Umbilical cord (tissue), 2 donors: ENCODE data around the gene R3HDM1. TPM values are rescaled to one million over a fixed set of nuclear protein-coding genes. Genes with fewer than 3 reads are reported as not detected.
A peak's percentile ranks its signal among the peaks of the same experiment; 100 is the strongest.
"Not testable (repeated sequence)": the region's sequence is repeated elsewhere in the genome, so short reads cannot be mapped to it uniquely, and the experiment has no call there.

Source experiments
- DNase-seq: peaks from one replicate; pipeline ENCODE4 v3.0.0-alpha.2; 2015; ENCODE audit warnings: low spot score
- total RNA-seq: library from RNA; depleted of rRNA; stranded (reverse); fragments of >200 nt; gene quantifications from one replicate; pipeline ENCODE4 v1.2.3, GENCODE V29; 2014; ENCODE audit warnings: low replicate concordance; ENCODE audit not compliant: insufficient read depth

Gene R3HDM1
- 4.8 TPM for total RNA-seq

- DNase-seq = peak; percentile 100
These were observed at the start of gene R3HDM1 for GRCh38 chr2:135531231-135532197. R3HDM1 (plus strand) TSS chr2:135531484; CDS start chr2:135604846, 73,362 bp downstream.

- DNase-seq = no peak
These were observed 45.8 kb upstream of the R3HDM1 start for GRCh38 chr2:135485441-135485840.

DNA sequence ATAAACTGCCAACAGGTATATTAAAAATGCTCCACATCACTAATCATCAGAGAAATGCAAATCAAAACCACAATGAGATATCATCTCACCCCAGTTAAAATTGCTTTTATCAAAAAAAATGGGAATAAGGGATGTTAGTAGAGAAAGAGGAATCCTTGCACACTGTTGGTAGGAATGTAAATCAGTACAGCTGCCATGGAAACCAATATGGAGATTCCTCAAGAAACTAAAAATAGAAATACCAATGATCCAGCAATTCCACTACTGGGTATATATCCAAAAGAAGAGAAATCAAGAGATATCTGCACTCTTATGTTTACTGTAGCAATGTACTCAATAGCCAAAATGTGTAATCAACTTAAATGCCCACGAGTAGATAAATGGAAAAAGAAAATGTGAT, 40.9 kb upstream of the R3HDM1 start:
- no peak for DNase-seq

GRCh38 chr2:135494503-135494902, 36.8 kb upstream of the R3HDM1 start:
- DNase-seq = peak; percentile 23

- DNase-seq = no peak
These were observed 36.4 kb upstream of the R3HDM1 start for GRCh38 chr2:135494917-135495316.

GRCh38 chr2:135498588-135498987, 32.7 kb upstream of the R3HDM1 start:
- DNase-seq = not testable (repeated sequence)

GRCh38 chr2:135504811-135505210, 26.5 kb upstream of the R3HDM1 start:
- DNase-seq = no peak

GRCh38 chr2:135510577-135510976, 20.7 kb upstream of the R3HDM1 start:
- no peak for DNase-seq

DNA sequence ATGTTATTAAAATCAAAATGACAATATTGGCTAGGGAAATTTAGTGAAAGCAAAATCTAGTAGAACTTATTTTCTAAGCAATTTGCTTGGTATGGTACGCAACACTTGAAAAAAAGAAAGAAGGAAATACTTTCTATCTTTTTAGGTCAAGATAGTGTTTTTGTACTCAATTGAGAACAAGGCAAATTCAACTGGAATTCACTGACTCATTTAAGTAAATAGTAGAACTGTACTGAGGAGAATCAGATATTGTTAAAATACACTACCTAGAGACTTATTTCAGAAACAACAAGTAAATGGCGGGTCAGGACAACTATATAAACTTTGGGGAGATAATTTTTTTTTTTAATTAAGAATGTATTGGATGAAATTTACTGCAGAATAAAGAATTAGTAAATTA, 19.2 kb upstream of the R3HDM1 start:
- no peak for DNase-seq

DNA sequence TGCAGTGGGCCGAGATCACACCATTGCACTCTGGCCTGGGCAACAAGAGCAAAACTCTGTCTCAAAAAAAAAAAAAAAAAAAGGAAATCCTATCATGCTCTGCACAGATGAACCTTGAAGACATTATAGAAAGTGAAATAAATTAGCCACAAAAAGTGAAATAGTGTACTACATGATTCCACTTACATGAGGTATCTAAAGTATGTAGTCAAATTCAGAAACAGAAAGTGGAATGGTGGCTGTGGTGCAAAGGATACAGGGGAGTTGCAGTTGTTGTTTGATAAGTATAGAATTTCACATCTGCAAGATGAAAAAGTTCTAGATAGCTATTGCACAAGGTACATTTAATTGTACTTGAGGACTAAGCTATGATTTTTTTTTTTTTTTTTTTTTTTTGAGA, 5.5 kb upstream of the R3HDM1 start:
- DNase-seq = no peak

- no peak for DNase-seq
These were observed 3.3 kb upstream of the R3HDM1 start for GRCh38 chr2:135528006-135528405.

DNA sequence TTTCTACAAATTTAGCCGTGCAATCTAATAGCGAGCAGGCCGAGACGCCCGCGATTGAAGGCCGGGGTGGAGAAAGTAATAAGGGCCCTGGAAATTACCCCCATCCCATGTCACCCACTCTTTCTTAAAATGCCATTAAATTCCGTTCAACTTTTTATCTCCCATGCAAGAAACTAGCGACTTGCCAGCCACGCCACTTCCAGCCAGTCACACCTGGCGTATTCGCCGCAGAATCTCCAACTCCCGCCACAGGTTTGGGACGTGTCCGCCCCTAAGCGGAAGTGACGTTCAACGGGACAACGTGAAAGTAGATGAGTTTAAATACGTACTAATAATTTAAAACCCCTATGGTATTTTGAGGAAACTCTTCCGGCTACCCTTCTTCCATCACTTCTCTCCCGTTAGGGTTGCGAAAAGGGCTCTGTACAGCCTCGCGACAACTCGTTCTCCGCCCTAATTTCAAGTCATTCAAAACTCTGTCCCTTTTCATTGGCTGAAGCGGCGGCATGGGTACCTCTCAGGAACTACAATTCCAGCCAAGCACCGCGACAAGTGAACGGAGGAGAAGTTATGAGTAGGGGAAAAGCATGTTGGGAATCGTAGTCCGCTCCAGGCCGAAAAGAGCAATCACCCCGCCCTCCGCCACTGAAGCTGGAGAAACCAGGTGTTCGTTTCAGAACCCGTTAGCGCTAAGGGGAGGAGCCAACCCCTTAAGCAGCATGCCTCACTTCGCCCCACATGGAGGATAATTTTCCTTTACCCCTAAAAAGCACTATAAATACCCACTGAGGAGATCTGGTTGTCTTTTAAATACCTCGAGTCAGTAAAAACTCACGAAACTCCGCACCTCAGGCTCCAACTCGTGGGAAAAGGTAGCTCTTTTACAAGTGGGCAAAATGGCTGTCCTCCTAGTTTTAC, 712 bp upstream of the R3HDM1 start, which contains the start of gene ZRANB3:
Gene ZRANB3, minus strand, starts transcription at position 906 of the 918 bp plus-strand sequence.
- peak; percentile 99 for DNase-seq

DNA sequence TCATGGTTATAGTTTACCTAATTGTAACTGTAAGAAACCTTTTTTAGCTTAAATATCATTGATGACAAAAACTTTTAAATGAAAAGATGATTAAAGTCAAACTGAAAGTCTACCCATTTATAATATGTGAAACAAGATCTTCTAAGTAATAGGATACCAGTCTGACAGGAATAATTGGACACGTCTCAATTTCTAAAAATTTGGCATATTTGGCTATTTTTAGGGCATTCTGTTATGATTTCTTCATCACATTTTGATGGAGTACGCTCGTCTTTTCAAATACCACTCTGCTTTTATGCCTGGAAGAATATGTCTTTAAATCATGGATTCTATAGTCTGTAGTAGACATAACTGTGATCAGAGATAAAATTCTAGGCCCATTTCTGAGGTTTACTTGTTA, 1.3 kb downstream of the R3HDM1 start:
- peak; percentile 2 for DNase-seq

DNA sequence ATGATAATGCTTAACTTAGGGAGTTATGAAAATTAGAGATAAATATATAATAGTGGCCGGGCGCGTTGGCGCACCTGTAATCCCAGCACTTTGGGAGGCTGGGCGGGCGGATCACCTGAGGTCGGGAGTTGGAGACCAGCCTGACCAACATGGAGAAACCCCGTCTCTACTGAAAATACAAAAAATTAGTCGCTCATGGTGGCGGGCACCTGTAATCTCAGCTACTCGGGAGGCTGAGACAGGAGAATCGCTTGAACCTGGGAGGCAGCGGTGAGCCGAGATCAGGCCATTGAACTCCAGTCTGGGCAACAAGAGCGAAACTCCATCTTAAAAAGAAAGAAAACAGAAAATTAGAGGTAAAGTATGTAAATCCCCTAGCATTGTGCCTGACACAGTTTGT, 2.3 kb downstream of the R3HDM1 start:
- DNase-seq = not testable (repeated sequence)

DNA sequence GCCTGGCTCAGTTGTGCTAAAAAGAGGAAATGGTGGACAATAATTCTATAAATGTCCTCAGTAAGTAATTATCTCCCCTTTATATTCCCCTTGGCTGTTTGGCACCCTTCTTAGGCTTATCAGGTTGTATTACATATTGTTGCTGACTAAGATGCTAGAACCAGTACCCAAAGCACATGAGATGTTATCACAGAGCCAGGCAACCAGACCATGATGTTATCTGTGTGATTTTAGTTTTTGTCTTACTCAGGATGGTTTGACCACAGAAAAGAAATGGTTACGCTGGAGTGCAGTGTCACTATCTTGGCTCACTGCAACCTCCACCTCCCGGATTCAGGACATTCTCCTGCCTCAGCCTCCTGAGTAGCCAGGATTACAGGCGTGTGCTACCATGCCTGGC, 15.2 kb downstream of the R3HDM1 start:
- no peak for DNase-seq

DNA sequence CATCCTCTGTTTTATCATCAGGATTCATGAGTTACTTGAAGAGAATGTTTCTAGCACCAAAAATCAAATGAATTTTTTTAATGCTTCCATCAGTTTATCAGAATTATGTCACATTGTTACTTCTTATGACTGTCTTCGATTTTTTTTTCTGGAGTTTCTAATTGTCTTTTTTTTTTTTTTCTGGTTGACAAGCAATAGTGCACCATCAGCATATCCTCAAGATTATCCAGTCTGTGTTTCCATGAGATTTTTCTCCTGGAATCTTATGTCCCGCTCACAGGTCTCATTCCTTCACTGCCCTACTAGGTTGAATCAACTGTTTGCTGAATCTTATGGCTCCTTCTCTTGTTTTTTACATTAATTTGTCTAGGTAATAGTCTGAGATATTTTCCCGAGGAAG, 16.0 kb downstream of the R3HDM1 start:
- DNase-seq = no peak

GRCh38 chr2:135551356-135551755, 20.1 kb downstream of the R3HDM1 start:
- no peak for DNase-seq

GRCh38 chr2:135552887-135553286, 21.6 kb downstream of the R3HDM1 start:
- no peak for DNase-seq

DNA sequence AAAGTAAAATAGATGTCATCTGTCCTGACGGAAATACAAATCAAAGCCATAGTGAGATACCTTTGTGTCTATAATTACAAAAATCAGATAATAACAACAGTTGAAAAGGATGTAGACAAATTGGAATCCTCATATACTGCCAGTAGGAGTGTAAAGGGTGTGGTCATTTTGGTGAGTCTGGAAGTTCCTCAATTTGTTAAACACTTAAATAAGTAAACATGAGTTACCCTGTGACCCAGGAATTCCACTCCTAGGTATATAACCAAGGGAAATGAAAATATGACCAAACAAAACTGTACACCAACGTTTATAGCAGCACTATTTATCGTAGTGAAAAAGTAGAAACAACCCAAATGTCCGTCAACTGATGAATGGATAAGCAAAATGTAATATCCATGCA, 24.0 kb downstream of the R3HDM1 start:
- no peak for DNase-seq

DNA sequence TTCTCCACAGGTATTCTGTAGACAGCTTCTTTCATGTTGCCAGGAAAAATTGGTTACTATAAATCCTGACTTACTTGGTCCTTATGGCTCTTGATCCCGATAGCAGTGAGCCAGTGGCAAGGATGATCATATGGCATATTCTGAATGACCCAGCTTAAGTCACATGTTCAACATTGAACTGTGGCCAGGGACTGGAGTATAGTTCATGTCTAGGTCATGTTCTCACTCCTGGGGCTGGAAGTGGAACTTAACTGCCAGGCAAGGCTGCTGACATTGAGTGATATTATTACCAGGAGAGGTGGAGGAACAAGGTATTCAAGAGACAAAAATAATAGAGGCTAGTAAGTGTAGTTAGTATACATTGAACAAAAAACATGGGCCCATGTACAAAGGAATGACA, 26.2 kb downstream of the R3HDM1 start:
- no peak for DNase-seq

DNA sequence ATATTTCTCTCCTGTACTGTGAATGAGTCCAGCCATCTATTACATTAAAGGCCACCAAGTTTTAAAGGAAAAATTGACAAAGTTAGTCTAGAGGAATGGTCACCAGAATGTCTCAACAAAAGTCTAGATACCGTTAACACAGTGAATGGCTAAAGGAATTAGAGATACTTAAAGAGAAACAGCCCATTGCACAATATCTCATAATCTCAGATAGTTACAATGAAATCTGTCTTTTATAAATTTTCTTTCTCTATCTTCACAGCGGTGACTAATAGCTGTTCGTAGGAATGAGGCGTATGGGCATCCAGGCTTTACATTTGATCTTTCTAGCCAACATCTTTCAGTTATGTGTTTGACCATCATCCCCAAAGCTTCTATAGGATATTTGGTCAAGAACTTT, 30.6 kb downstream of the R3HDM1 start:
- DNase-seq = no peak

- DNase-seq = no peak
These were observed 32.5 kb downstream of the R3HDM1 start for GRCh38 chr2:135563793-135564192.
